Stimulated activated naive CD8-positive, alpha-beta T cell treated with anti-CD3 and anti-CD28 coated beads, Interleukin-15, amount 100 ng/mL, for 72 hours (primary cell): Measurements from ENCODE around the gene HBE1.

Experiments
- ATAC-seq: fragments of 150-1000 bp; cut with Tn5 transposase; 2 replicates; pipeline ENCODE4 v1.10.0; 2021; ENCODE audit warnings: mild to moderate bottlenecking, moderate library complexity
- DNase-seq, 2 donors: peaks; one replicate each; pipeline ENCODE4 v3.0.0; 2021 to 2022
- H3K27ac Mint-ChIP-seq, 2 donors: one replicate each; pipeline ENCODE4 v1.8.0; 2022; ENCODE audit warnings: mild to moderate bottlenecking in 2 of 2, mixed read lengths in 2 of 2, moderate library complexity in 2 of 2
- H3K27me3 Mint-ChIP-seq: one replicate; pipeline ENCODE4 v1.8.0; 2022; ENCODE audit warnings: mixed read lengths
- H3K4me1 Mint-ChIP-seq: one replicate; pipeline ENCODE4 v1.8.0; 2022; ENCODE audit warnings: mild to moderate bottlenecking, mixed read lengths
- H3K4me3 Mint-ChIP-seq, 2 donors: one replicate each; pipeline ENCODE4 v1.8.0; 2022; ENCODE audit warnings: mild to moderate bottlenecking in 2 of 2, mixed read lengths in 2 of 2, moderate library complexity in 1 of 2
- H3K9me3 Mint-ChIP-seq, 2 donors: one replicate each; pipeline ENCODE4 v1.8.0; 2022; ENCODE audit warnings: mixed read lengths in 2 of 2

HBE1 gene

DNA sequence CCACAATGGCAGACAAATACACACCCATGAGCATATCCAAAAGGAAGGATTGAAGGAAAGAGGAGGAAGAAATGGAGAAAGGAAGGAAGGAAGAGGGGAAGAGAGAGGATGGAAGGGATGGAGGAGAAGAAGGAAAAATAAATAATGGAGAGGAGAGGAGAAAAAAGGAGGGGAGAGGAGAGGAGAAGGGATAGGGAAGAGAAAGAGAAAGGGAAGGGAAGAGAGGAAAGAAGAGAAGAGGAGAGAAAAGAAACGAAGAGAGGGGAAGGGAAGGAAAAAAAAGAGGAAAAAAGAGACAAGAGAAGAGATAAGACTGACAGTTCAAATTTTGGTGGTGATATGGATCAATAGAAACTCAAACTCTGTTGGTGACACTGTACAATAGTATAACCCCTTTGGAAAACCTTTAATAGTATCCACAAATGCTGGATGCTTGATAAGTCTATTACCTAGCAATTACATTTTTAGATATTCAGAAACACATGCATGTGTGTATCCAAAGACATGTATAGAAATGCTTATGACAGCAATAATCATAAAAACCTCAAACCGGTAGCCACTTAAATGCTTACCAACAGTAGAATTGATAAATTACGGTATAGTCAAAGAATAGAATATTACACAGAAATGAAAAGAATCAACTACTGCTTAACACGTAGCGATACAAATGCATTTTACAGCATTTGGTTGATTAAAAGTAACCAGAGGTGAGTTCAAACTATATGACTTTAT is 34.2 kb downstream of the HBE1 start:
- Mint-ChIP-seq H3K4me3 (no peak overlapping the region), H3K27me3 (peaks cover 29% of the 10 kb centered on the region), H3K27ac (peak overlapping the region in 1 of 2 donors; percentile 55), H3K4me1 (no peaks in the 10 kb centered on the region), H3K9me3 (no peaks in the 10 kb centered on the region)
- ATAC-seq (no peak), DNase-seq (no peak)

GRCh38 chr11:5234381-5234834 is 35.3 kb downstream of the HBE1 start, which contains the start of gene HBD:
Gene HBD (minus strand): TSS chr11:5234483. CDS start chr11:5234433, 50 bp downstream.
- H3K4me3 Mint-ChIP-seq = no peak within 1 kb of the TSS
- H3K27ac Mint-ChIP-seq = peak within 1 kb of the TSS in 1 of 2 donors; percentile 55
- H3K9me3 Mint-ChIP-seq = no peaks in the 10 kb centered on the region
- H3K27me3 Mint-ChIP-seq = peaks cover 23% of the 10 kb centered on the region
- no peaks in the 10 kb centered on the region for H3K4me1 Mint-ChIP-seq
- ATAC-seq = no peak
- no peak for DNase-seq

DNA sequence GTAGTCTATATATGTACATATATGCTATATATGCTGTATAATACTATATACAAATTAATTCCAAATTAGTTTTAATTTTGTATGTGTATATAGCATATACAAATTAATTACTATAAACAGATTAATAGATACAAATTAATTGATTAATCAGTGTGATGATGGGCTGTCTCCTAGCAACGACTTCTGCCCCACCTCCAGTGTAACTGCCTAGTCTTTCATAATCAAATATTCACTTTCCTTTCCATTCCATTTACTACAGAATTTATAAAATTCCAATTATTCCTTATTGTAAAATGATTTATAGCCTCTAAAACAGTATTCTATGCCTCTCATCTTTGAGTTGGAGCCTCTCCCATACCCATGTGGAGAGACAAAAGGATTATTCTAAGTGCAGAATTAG is 36.4 kb downstream of the HBE1 start:
- Mint-ChIP-seq H3K9me3 (no peaks in the 10 kb centered on the region), H3K4me1 (no peaks in the 10 kb centered on the region), H3K27ac (no peak overlapping the region), H3K4me3 (no peak overlapping the region), H3K27me3 (peaks cover 16% of the 10 kb centered on the region)
- ATAC-seq (no peak), DNase-seq (no peak)

GRCh38 chr11:5232821-5233220 is 36.9 kb downstream of the HBE1 start:
- peaks cover 14% of the 10 kb centered on the region for H3K27me3 Mint-ChIP-seq
- no peak for ATAC-seq
- no peak for DNase-seq
- H3K9me3 Mint-ChIP-seq = no peaks in the 10 kb centered on the region
- no peak overlapping the region for H3K27ac Mint-ChIP-seq
- no peak overlapping the region for H3K4me3 Mint-ChIP-seq
- no peaks in the 10 kb centered on the region for H3K4me1 Mint-ChIP-seq

DNA sequence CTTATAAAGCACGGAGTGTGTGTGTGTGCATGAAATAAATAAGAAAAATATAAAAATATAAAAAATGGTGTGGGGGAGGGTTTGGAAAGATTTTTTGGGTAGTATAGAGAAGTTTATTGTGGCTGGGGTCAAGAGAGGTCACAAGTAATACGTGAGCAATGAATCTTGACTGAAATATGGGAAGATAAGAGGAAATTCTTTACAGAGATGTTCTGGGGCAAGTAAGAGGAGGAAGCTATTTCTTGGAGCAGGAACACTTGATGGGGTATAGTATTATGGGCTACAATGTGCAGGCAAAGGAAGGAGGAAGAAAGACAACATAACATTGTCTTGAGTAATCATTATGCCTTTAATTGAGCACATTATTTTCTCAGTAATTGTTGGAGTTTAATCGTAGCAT is 37.6 kb downstream of the HBE1 start:
- H3K27me3 Mint-ChIP-seq = peaks cover 15% of the 10 kb centered on the region
- H3K4me3 Mint-ChIP-seq = no peak overlapping the region
- ATAC-seq (no peak), DNase-seq (no peak)
- H3K4me1 Mint-ChIP-seq = no peaks in the 10 kb centered on the region
- H3K27ac Mint-ChIP-seq = no peak overlapping the region
- H3K9me3 Mint-ChIP-seq = no peaks in the 10 kb centered on the region

- Mint-ChIP-seq H3K4me1 (no peaks in the 10 kb centered on the region), H3K27me3 (peaks cover 20% of the 10 kb centered on the region), H3K4me3 (no peak overlapping the region), H3K9me3 (no peaks in the 10 kb centered on the region), H3K27ac (no peak overlapping the region)
- no peak for ATAC-seq
- no peak for DNase-seq
Observed at GRCh38 chr11:5231111-5231510, 38.6 kb downstream of the HBE1 start.

- H3K27me3 Mint-ChIP-seq = peaks cover 11% of the 10 kb centered on the region
- H3K27ac Mint-ChIP-seq = no peak overlapping the region
- DNase-seq (no peak), ATAC-seq (no peak)
- H3K9me3 Mint-ChIP-seq = no peaks in the 10 kb centered on the region
- H3K4me1 Mint-ChIP-seq = no peaks in the 10 kb centered on the region
- H3K4me3 Mint-ChIP-seq = no peak overlapping the region
Observed at GRCh38 chr11:5230266-5230665, 39.5 kb downstream of the HBE1 start.

DNA sequence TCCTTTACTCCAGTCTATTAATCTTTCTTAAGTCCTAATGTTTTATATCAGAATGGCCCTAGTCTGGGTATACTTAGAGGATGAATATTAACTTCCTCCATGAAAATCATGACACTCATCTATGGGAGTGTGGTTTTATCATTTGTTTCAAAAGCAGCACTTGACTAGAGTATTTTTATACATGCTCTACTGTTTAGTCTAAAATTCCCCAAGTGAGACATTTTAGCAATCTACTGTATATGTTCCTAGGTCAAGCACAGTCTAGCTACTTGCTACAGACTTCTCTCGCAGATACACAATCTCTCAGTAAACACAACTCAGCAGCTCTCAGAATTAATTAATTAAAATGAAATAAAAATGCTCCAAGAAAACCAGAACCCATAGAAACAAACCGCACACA is 39.9 kb downstream of the HBE1 start:
- no peak for DNase-seq
- Mint-ChIP-seq H3K4me1 (no peaks in the 10 kb centered on the region), H3K27me3 (peaks cover 9% of the 10 kb centered on the region), H3K4me3 (no peak overlapping the region), H3K27ac (no peak overlapping the region), H3K9me3 (no peaks in the 10 kb centered on the region)
- ATAC-seq = no peak

DNA sequence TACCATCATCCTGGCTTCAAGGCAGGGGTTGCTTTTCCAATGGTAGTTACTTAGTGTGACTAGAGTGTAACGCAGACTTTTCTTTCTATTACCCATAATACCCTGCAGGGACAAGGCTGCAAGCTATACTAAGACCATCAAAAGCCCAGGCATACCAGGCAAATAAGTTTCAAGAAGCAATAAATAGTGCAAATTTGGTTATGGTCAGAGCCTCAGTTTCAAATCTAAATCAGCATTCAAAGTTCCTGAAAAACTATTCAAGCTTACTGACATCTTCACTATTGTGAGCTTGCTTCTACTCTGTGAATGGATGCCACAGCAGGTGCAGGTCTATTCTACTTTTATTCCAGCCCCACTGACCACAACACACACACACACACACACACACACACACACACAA is 40.4 kb downstream of the HBE1 start:
- ATAC-seq (no peak), DNase-seq (no peak)
- H3K27ac Mint-ChIP-seq = no peak overlapping the region
- no peaks in the 10 kb centered on the region for H3K9me3 Mint-ChIP-seq
- no peak overlapping the region for H3K4me3 Mint-ChIP-seq
- H3K4me1 Mint-ChIP-seq = no peaks in the 10 kb centered on the region
- peaks cover 13% of the 10 kb centered on the region for H3K27me3 Mint-ChIP-seq

DNA sequence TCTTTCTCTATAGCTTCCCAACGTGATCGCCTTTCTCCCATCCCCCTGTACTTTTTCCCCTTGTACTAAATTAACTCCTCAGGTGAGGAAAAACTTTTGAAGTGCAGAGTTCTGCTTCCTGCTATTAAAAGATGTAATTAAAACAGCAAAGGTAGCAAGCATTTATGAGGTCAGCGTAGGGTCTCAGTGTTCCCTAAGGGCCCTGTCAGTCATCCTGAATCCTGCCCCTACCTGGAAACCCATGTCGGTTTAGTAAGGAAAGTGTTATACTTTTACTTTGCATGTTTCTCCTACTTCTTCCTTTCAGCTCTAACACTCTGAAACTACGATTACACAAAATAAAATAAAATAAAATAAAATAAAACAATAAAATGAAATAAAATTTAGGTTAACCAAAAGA is 41.6 kb downstream of the HBE1 start:
- Mint-ChIP-seq H3K4me3 (no peak overlapping the region), H3K27ac (no peak overlapping the region), H3K27me3 (peaks cover 13% of the 10 kb centered on the region), H3K4me1 (no peaks in the 10 kb centered on the region), H3K9me3 (no peaks in the 10 kb centered on the region)
- DNase-seq (no peak), ATAC-seq (no peak)

- Mint-ChIP-seq H3K9me3 (no peaks in the 10 kb centered on the region), H3K4me1 (no peaks in the 10 kb centered on the region)
- ATAC-seq = no peak
Observed at GRCh38 chr11:5227681-5228080, 42.1 kb downstream of the HBE1 start.

GRCh38 chr11:5226732-5227310 is 42.9 kb downstream of the HBE1 start, which contains the start of gene HBB:
Gene HBB (minus strand): TSS chr11:5227071. CDS start chr11:5227021, 50 bp downstream.
- Mint-ChIP-seq H3K9me3 (no peaks in the 10 kb centered on the region), H3K4me3 (no peak within 1 kb of the TSS), H3K27me3 (peaks cover 13% of the 10 kb centered on the region), H3K27ac (no peak within 1 kb of the TSS), H3K4me1 (no peaks in the 10 kb centered on the region)
- DNase-seq = no peak
- ATAC-seq = no peak

More at GRCh38 chr11:5227681-5228080, 42.1 kb downstream of the HBE1 start:
- H3K27me3 Mint-ChIP-seq = peaks cover 13% of the 10 kb centered on the region
- no peak overlapping the region for H3K4me3 Mint-ChIP-seq
- H3K27ac Mint-ChIP-seq = no peak overlapping the region
- no peak for DNase-seq

DNA sequence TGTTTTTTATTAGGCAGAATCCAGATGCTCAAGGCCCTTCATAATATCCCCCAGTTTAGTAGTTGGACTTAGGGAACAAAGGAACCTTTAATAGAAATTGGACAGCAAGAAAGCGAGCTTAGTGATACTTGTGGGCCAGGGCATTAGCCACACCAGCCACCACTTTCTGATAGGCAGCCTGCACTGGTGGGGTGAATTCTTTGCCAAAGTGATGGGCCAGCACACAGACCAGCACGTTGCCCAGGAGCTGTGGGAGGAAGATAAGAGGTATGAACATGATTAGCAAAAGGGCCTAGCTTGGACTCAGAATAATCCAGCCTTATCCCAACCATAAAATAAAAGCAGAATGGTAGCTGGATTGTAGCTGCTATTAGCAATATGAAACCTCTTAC is 44.3 kb downstream of the HBE1 start:
- Mint-ChIP-seq H3K9me3 (no peaks in the 10 kb centered on the region), H3K4me1 (no peaks in the 10 kb centered on the region), H3K27ac (no peak overlapping the region), H3K4me3 (no peak overlapping the region), H3K27me3 (peaks cover 13% of the 10 kb centered on the region)
- ATAC-seq (no peak), DNase-seq (no peak)

DNA sequence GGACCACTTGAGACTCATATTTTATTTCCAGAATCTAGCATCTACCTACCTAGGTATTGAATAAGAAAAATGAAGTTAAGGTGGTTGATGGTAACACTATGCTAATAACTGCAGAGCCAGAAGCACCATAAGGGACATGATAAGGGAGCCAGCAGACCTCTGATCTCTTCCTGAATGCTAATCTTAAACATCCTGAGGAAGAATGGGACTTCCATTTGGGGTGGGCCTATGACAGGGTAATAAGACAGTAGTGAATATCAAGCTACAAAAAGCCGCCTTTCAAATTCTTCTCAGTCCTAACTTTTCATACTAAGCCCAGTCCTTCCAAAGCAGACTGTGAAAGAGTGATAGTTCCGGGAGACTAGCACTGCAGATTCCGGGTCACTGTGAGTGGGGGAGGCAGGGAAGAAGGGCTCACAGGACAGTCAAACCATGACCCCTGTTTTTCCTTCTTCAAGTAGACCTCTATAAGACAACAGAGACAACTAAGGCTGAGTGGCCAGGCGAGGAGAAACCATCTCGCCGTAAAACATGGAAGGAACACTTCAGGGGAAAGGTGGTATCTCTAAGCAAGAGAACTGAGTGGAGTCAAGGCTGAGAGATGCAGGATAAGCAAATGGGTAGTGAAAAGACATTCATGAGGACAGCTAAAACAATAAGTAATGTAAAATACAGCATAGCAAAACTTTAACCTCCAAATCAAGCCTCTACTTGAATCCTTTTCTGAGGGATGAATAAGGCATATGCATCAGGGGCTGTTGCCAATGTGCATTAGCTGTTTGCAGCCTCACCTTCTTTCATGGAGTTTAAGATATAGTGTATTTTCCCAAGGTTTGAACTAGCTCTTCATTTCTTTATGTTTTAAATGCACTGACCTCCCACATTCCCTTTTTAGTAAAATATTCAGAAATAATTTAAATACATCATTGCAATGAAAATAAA is 44.9 kb downstream of the HBE1 start:
- H3K9me3 Mint-ChIP-seq = no peaks in the 10 kb centered on the region
- H3K4me1 Mint-ChIP-seq = no peaks in the 10 kb centered on the region
- DNase-seq = no peak
- ATAC-seq = no peak
- peaks cover 13% of the 10 kb centered on the region for H3K27me3 Mint-ChIP-seq
- no peak overlapping the region for H3K27ac Mint-ChIP-seq
- H3K4me3 Mint-ChIP-seq = no peak overlapping the region

DNA sequence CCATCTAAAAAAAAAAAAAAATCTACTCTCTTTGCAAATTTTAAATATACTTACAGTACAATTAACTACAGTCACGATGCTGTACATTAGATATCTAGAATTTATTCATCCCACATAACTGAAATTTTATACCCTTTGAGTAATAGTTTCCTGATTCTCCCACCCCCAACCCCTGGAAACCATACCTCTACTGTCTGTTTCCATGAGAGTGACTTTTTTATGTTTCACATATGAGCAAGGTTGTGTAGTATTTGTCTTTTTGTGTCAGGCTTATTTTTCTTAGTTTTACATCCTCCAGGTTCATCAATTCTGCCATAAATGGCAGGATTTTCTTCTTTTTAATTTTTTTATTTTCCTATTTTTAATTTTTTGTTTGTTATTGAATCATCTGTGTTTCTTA is 46.1 kb downstream of the HBE1 start:
- Mint-ChIP-seq H3K4me1 (no peaks in the 10 kb centered on the region), H3K27me3 (peaks cover 13% of the 10 kb centered on the region), H3K4me3 (no peak overlapping the region), H3K27ac (no peak overlapping the region), H3K9me3 (peaks cover 0 to 6% of the 10 kb centered on the region in 2 donors)
- ATAC-seq = no peak
- no peak for DNase-seq

- ATAC-seq (no peak), DNase-seq (no peak)
- no peak overlapping the region for H3K4me3 Mint-ChIP-seq
- H3K9me3 Mint-ChIP-seq = peaks cover 0 to 8% of the 10 kb centered on the region in 2 donors
- no peak overlapping the region for H3K27ac Mint-ChIP-seq
- peaks cover 13% of the 10 kb centered on the region for H3K27me3 Mint-ChIP-seq
- no peaks in the 10 kb centered on the region for H3K4me1 Mint-ChIP-seq
Observed at GRCh38 chr11:5223146-5223545, 46.6 kb downstream of the HBE1 start.
